Glutamatergic neuron (in vitro differentiated cells): Measurements from ENCODE around the gene LY6G5B. TPM values are rescaled to one million over a fixed set of nuclear protein-coding genes. Genes with fewer than 3 reads are reported as not detected.

Experiments used
- DNase-seq: peaks from one replicate; pipeline ENCODE4 v3.0.0; 2022
- H3K27ac Mint-ChIP-seq: one replicate; pipeline ENCODE4 v1.8.0; 2020; ENCODE audit warnings: mild to moderate bottlenecking, mixed read lengths, inconsistent platforms; ENCODE audit not compliant: unreplicated experiment
- H3K27me3 Mint-ChIP-seq: one replicate; pipeline ENCODE4 v1.8.0; 2020; ENCODE audit warnings: mild to moderate bottlenecking, moderate library complexity, mixed read lengths, inconsistent platforms; ENCODE audit not compliant: unreplicated experiment
- H3K36me3 Mint-ChIP-seq: one replicate; pipeline ENCODE4 v1.8.0; 2020; ENCODE audit warnings: mild to moderate bottlenecking, mixed read lengths, inconsistent platforms; ENCODE audit not compliant: unreplicated experiment
- H3K4me1 Mint-ChIP-seq: one replicate; pipeline ENCODE4 v1.8.0; 2020; ENCODE audit warnings: mild to moderate bottlenecking, low read depth, mixed read lengths, inconsistent platforms; ENCODE audit not compliant: unreplicated experiment
- H3K4me3 Mint-ChIP-seq: one replicate; pipeline ENCODE4 v1.8.0; 2020; ENCODE audit warnings: mild to moderate bottlenecking, mixed read lengths, inconsistent platforms; ENCODE audit not compliant: unreplicated experiment
- H3K9me3 Mint-ChIP-seq: one replicate; pipeline ENCODE4 v1.8.0; 2020; ENCODE audit warnings: mild to moderate bottlenecking, moderate library complexity, mixed read lengths, inconsistent platforms; ENCODE audit not compliant: unreplicated experiment
- CTCF ChIP-seq: fragments of 200-600 bp; sonication (generic); IDR thresholded peaks from one replicate; pipeline ENCODE4 v1.5.0; 2021; ENCODE audit not compliant: partially characterized antibody, unreplicated experiment
- microRNA-seq: library from miRNA; unstranded; fragments of <30 nt; microRNA quantifications from one replicate; pipeline ENCODE4, GENCODE V29; 2020; ENCODE audit not compliant: unreplicated experiment
- total RNA-seq: library from RNA; stranded (reverse); fragmentation: NEBNext Ultra II Directional; extraction: Animal tissue kit (Norgen Biotek cat#: 25700); gene quantifications from one replicate; pipeline ENCODE4 v1.2.1, GENCODE V29; 2021; ENCODE audit not compliant: unreplicated experiment

The LY6G5B gene
- total RNA-seq, 1 donor from 2014 or later, result 43.1 TPM

- no peak overlapping the region for H3K4me3 Mint-ChIP-seq
- H3K27me3 Mint-ChIP-seq, result peaks cover 8% of the 10 kb centered on the region
- no peak for DNase-seq
- H3K27ac Mint-ChIP-seq, result no peak overlapping the region
- TF ChIP-seq CTCF, result no peak
- no peaks in the 10 kb centered on the region for H3K36me3 Mint-ChIP-seq
- peaks cover 5% of the 10 kb centered on the region for H3K9me3 Mint-ChIP-seq
- H3K4me1 Mint-ChIP-seq, result peaks cover 9% of the 10 kb centered on the region
These were observed 48.5 kb downstream of the LY6G5B start for GRCh38 chr6:31718265-31718664.

GRCh38 chr6:31719001-31719400 is 49.2 kb downstream of the LY6G5B start:
- no peak overlapping the region for H3K4me3 Mint-ChIP-seq
- H3K27me3 Mint-ChIP-seq, result peaks cover 7% of the 10 kb centered on the region
- no peak for TF ChIP-seq CTCF
- H3K4me1 Mint-ChIP-seq, result peaks cover 7% of the 10 kb centered on the region
- DNase-seq, result no peak
- no peak overlapping the region for H3K27ac Mint-ChIP-seq
- H3K9me3 Mint-ChIP-seq, result peaks cover 7% of the 10 kb centered on the region
- H3K36me3 Mint-ChIP-seq, result no peaks in the 10 kb centered on the region

DNA sequence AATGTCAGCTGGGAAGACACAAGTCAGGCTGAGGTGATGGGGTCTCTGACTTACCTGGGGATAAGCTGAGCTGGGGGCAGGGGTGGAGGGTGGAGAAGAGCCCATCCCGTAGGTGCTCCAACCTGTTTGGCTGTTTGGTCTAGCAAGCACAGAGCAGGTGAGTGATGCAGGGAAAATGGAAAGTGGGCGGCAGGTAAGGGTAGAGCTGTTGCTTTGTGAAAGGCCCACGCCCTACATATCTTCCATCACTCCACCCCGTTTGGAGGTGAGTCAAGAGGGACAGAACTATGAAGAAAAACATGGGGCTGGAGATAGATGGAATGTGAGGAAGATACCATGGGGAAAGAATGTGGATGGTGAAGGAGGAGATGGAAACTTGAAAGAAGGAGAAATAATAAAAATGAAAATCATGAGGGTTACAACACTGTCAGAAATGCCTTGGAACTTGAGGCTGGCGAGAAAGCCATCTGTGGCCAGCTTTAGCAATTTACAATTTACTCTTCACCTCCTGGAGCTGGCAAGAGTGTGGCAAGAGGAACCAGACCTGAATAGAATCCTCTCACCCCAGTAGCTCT is 50.5 kb downstream of the LY6G5B start:
- no peak for TF ChIP-seq CTCF
- Mint-ChIP-seq H3K36me3 (no peaks in the 10 kb centered on the region), H3K27me3 (peaks cover 9% of the 10 kb centered on the region), H3K4me3 (peak overlapping the region; percentile 23), H3K9me3 (peaks cover 7% of the 10 kb centered on the region), H3K4me1 (no peaks in the 10 kb centered on the region), H3K27ac (no peak overlapping the region)
- DNase-seq, result no peak

DNA sequence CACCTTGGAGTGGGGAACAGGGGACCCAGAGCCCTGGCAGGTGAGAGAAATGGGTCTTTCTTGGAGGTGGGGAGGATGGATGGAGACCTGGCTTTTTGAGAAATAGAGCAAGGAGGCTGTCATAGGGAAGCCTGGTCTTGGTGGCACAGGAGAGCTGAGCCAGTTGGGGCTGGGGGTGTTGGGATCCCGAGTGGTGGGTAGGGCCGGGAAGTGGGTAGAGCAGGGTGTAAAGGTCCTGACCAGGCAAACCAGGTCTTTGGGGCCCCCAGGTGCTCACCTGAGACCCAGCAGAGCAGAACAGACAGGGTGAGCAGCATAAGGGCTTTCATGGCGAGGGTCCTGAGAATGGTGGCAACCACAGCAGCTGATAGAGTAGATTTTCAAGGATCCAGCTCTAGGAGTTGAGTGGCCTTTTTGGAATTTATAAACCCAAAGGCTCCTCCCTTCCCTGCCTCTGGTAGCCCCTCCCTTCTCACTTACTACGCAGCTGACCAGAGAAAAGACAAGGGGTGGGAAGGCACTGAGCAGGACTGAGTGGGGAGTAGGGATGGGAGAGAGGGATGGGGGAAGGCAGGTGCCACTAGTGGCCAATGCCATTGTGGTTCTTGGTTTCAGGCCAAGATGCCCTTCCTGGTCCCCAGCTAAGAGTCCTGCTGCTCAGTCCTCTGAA is 51.7 kb downstream of the LY6G5B start, which contains the start of gene LY6G6C:
LY6G6C (minus strand) TSS at position 396 of the 670 bp plus-strand sequence; CDS start at position 329, 67 bp downstream.
- no peak for TF ChIP-seq CTCF
- DNase-seq, result no peak
- H3K4me1 Mint-ChIP-seq, result no peaks in the 10 kb centered on the region
- H3K27ac Mint-ChIP-seq, result no peak within 1 kb of the TSS
- peaks cover 14% of the 10 kb centered on the region for H3K27me3 Mint-ChIP-seq
- H3K36me3 Mint-ChIP-seq, result peaks cover 10% of the 10 kb centered on the region
- H3K4me3 Mint-ChIP-seq, result no peak within 1 kb of the TSS
- H3K9me3 Mint-ChIP-seq, result peaks cover 11% of the 10 kb centered on the region

DNA sequence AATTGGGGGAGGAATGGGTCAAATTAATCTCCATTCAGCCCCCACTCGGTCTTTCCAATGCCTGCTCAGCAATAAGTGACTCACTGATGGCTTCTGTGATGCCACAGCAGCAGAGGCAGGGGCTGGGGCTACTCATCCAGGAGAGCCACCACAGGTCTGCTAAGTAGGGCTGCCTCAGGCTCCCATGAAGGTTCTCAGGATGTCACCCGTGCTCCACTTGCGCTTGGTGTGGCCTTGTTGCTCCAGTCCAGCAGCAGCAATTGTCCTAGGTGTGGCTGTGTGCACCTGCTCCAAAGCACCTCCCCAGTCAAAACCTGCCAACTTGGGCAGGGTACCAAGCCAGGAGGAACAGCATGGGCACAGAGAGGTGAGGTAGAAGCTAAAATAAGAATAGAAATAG is 52.4 kb downstream of the LY6G5B start:
- H3K9me3 Mint-ChIP-seq, result peaks cover 14% of the 10 kb centered on the region
- no peaks in the 10 kb centered on the region for H3K4me1 Mint-ChIP-seq
- no peak for DNase-seq
- TF ChIP-seq CTCF, result no peak
- peaks cover 14% of the 10 kb centered on the region for H3K36me3 Mint-ChIP-seq
- peaks cover 14% of the 10 kb centered on the region for H3K27me3 Mint-ChIP-seq
- H3K27ac Mint-ChIP-seq, result no peak overlapping the region
- no peak overlapping the region for H3K4me3 Mint-ChIP-seq

Small RNA genes within 50 kb of the gene (microRNA-seq; reads per million reads assigned to microRNA genes)
- gene MIR4646 (7.9 reads per million, percentile 42 among the genes with 10 or more reads in this experiment), gene MIR6832 (5.1 reads per million, percentile 33 among the genes with 10 or more reads in this experiment)

Other genes with a start within 250 kb of the LY6G5B start
- 3.6 TPM for gene MICB, start 171.8 kb upstream of the LY6G5B start, total RNA-seq
- not detected for gene MCCD1, start 141.0 kb upstream of the LY6G5B start, total RNA-seq
- 526 TPM for gene DDX39B, start 128.0 kb upstream of the LY6G5B start, total RNA-seq
- 95.6 TPM for gene ATP6V1G2, start 123.4 kb upstream of the LY6G5B start, total RNA-seq
- gene NFKBIL1, start 122.4 kb upstream of the LY6G5B start, total RNA-seq, result 29.8 TPM
- gene LTA, start 97.7 kb upstream of the LY6G5B start, total RNA-seq, result not detected
- gene TNF, start 94.4 kb upstream of the LY6G5B start, total RNA-seq, result not detected
- not detected for gene LTB, start 87.6 kb upstream of the LY6G5B start, total RNA-seq
- gene LST1, start 83.7 kb upstream of the LY6G5B start, total RNA-seq, result not detected
- not detected for gene NCR3, start 77.0 kb upstream of the LY6G5B start, total RNA-seq
- not detected for gene AIF1, start 54.7 kb upstream of the LY6G5B start, total RNA-seq
- 303 TPM for gene PRRC2A, start 49.3 kb upstream of the LY6G5B start, total RNA-seq
- gene BAG6, start 17.3 kb upstream of the LY6G5B start, total RNA-seq, result 804 TPM
- 1.5 TPM for gene APOM, start 14.1 kb upstream of the LY6G5B start, total RNA-seq
- 28.8 TPM for gene C6orf47, start 9.2 kb upstream of the LY6G5B start, total RNA-seq
- 30.1 TPM for gene GPANK1, start 5.0 kb upstream of the LY6G5B start, total RNA-seq
- gene CSNK2B, start 3.9 kb upstream of the LY6G5B start, total RNA-seq, result 214 TPM
- gene LY6G5C, start 11.1 kb downstream of the LY6G5B start, total RNA-seq, result 13.8 TPM
- 120 TPM for gene ABHD16A, start 33.3 kb downstream of the LY6G5B start, total RNA-seq
- not detected for gene LY6G6F, start 36.9 kb downstream of the LY6G5B start, total RNA-seq
- not detected for gene LY6G6D, start 45.4 kb downstream of the LY6G5B start, total RNA-seq
- 1.8 TPM for gene LY6G6C, start 51.8 kb downstream of the LY6G5B start, total RNA-seq
- not detected for gene MPIG6B, start 53.4 kb downstream of the LY6G5B start, total RNA-seq
- gene DDAH2, start 59.3 kb downstream of the LY6G5B start, total RNA-seq, result 266 TPM
- 310 TPM for gene CLIC1, start 66.6 kb downstream of the LY6G5B start, total RNA-seq
- gene MSH5, start 70.0 kb downstream of the LY6G5B start, total RNA-seq, result 25.7 TPM
- 3.7 TPM for gene SAPCD1, start 92.7 kb downstream of the LY6G5B start, total RNA-seq
- 3.2 TPM for gene VWA7, start 107.4 kb downstream of the LY6G5B start, total RNA-seq
- 204 TPM for gene VARS1, start 125.8 kb downstream of the LY6G5B start, total RNA-seq
- 68.2 TPM for gene LSM2, start 137.0 kb downstream of the LY6G5B start, total RNA-seq
- gene HSPA1L, start 145.3 kb downstream of the LY6G5B start, total RNA-seq, result 2.5 TPM
- gene HSPA1A, start 145.6 kb downstream of the LY6G5B start, total RNA-seq, result 54.3 TPM
- gene HSPA1B, start 157.8 kb downstream of the LY6G5B start, total RNA-seq, result 93.9 TPM
- 40.2 TPM for gene NEU1, start 192.8 kb downstream of the LY6G5B start, total RNA-seq
- not detected for gene SLC44A4, start 209.0 kb downstream of the LY6G5B start, total RNA-seq
- gene EHMT2, start 227.7 kb downstream of the LY6G5B start, total RNA-seq, result 113 TPM
- 16.2 TPM for gene ZBTB12, start 232.1 kb downstream of the LY6G5B start, total RNA-seq